PFSK-1 (cell line): ENCODE measurements around the gene GABRA4.

Experiments used
- FOXP2 ChIP-seq: optimal IDR thresholded peaks from 2 replicates; pipeline ENCODE3; 2011; ENCODE audit warnings: borderline replicate concordance, control low read depth, inconsistent platforms; ENCODE audit not compliant: insufficient read depth; ENCODE audit errors: extremely low read length, extremely low read depth
- POLR2AphosphoS5 ChIP-seq: IDR thresholded peaks from 2 replicates; pipeline ENCODE4 v1.6.1; 2012; ENCODE audit warnings: low read depth, mild to moderate bottlenecking, control low read depth, low read length, moderate library complexity
- REST ChIP-seq, 2 experiments: IDR thresholded peaks; 2 replicates each; pipeline versions ENCODE4 v1.6.1 to v1.8.0; 2011 to 2012; ENCODE audit warnings: low read depth in 2 of 2, low read length in 2 of 2, control low read depth in 1 of 2, inconsistent platforms in 1 of 2, mild to moderate bottlenecking in 1 of 2, moderate library complexity in 1 of 2; ENCODE audit not compliant: insufficient read depth in 1 of 2
- SIN3A ChIP-seq: IDR thresholded peaks from 2 replicates; pipeline ENCODE4 v1.6.1; 2012; ENCODE audit warnings: mild to moderate bottlenecking, low read length, moderate library complexity, borderline replicate concordance; ENCODE audit not compliant: insufficient read depth
- TAF1 ChIP-seq: IDR thresholded peaks from 2 replicates; pipeline ENCODE4 v1.6.1; 2012; ENCODE audit warnings: low read length, control low read depth, borderline replicate concordance; ENCODE audit not compliant: insufficient read depth

Gene GABRA4

GRCh38 chr4:46908148-46908547 lies 85.2 kb downstream of the GABRA4 start:
- TF ChIP-seq POLR2AphosphoS5 (no peak), REST (IDR thresholded peaks at IDR 0.05; ENCODE audit: insufficient read depth in 1 of 2, low read depth in 2 of 2, low read length in 2 of 2) (no peak), TAF1 (no peak), FOXP2 (no peak), SIN3A (no peak)

GRCh38 chr4:46900082-46900481 lies 93.3 kb downstream of the GABRA4 start:
- TF ChIP-seq REST (IDR thresholded peaks at IDR 0.05; ENCODE audit: insufficient read depth in 1 of 2, low read depth in 2 of 2, low read length in 2 of 2) (no peak), POLR2AphosphoS5 (no peak), FOXP2 (no peak), TAF1 (no peak), SIN3A (no peak)

- no peak for TF ChIP-seq SIN3A
- TF ChIP-seq FOXP2 = no peak
- TF ChIP-seq TAF1 = no peak
- no peak for TF ChIP-seq POLR2AphosphoS5
- no peak for TF ChIP-seq REST (IDR thresholded peaks at IDR 0.05; ENCODE audit: insufficient read depth in 1 of 2, low read depth in 2 of 2, low read length in 2 of 2)
These were observed 98.6 kb downstream of the GABRA4 start for GRCh38 chr4:46894826-46895225.

GRCh38 chr4:46890056-46890455 lies 103.3 kb downstream of the GABRA4 start:
- TF ChIP-seq REST (IDR thresholded peaks at IDR 0.05; ENCODE audit: insufficient read depth in 1 of 2, low read depth in 2 of 2, low read length in 2 of 2) (no peak), POLR2AphosphoS5 (no peak), FOXP2 (no peak), TAF1 (no peak), SIN3A (no peak)

GRCh38 chr4:46889410-46889809 lies 104.0 kb downstream of the GABRA4 start:
- TF ChIP-seq POLR2AphosphoS5 (no peak), SIN3A (no peak), FOXP2 (no peak), TAF1 (no peak), REST (IDR thresholded peaks at IDR 0.05; ENCODE audit: insufficient read depth in 1 of 2, low read depth in 2 of 2, low read length in 2 of 2) (no peak)
